HEK293T (cell line): ENCODE data around the gene TMEM38A.

Experiments
- CTCF ChIA-PET: fragments of 350-600 bp; formaldehyde crosslinking; extraction: SDS; loops from one replicate; lab custom pipeline; 2021; ENCODE audit warnings: antibody characterized with exemption, inconsistent platforms; lab: Yijun Ruan, JAX
- POLR2A ChIA-PET: fragments of 350-600 bp; formaldehyde crosslinking; extraction: SDS; loops from one replicate; lab custom pipeline; 2020; ENCODE audit warnings: antibody characterized with exemption, inconsistent platforms; lab: Yijun Ruan, JAX
- DNase-seq: peaks from one replicate; pipeline ENCODE4 v3.0.0; 2012; ENCODE audit warnings: mixed read lengths; ENCODE audit errors: extremely low spot score
- ARNT ChIP-seq: fragments of 450-650 bp; IDR thresholded peaks from 2 replicates; pipeline ENCODE4 v1.6.1; 2017; ENCODE audit warnings: mild to moderate bottlenecking
- BHLHE40 ChIP-seq: fragments of 450-650 bp; IDR thresholded peaks from 2 replicates; pipeline ENCODE4 v1.6.1; 2016; ENCODE audit warnings: mild to moderate bottlenecking, moderate library complexity, borderline replicate concordance
- CTBP1 ChIP-seq: fragments of 450-650 bp; IDR thresholded peaks from 2 replicates; pipeline ENCODE4 v1.6.1; 2016; ENCODE audit warnings: borderline replicate concordance
- ELF4 ChIP-seq: fragments of 450-650 bp; IDR thresholded peaks from 2 replicates; pipeline ENCODE4 v1.6.1; 2017; ENCODE audit warnings: antibody characterized with exemption
- FOXA1 ChIP-seq: fragments of 450-650 bp; IDR thresholded peaks from 2 replicates; pipeline ENCODE4 v1.6.1; 2016; ENCODE audit warnings: mild to moderate bottlenecking
- FOXK2 ChIP-seq: fragments of 450-650 bp; IDR thresholded peaks from 2 replicates; pipeline ENCODE4 v1.6.1; 2016; ENCODE audit warnings: mild to moderate bottlenecking
- FOXM1 ChIP-seq: fragments of 450-650 bp; IDR thresholded peaks from 2 replicates; pipeline ENCODE4 v1.6.1; 2017; ENCODE audit warnings: mild to moderate bottlenecking, borderline replicate concordance
- HDGF ChIP-seq: fragments of 450-650 bp; IDR thresholded peaks from 2 replicates; pipeline ENCODE4 v1.6.1; 2017; ENCODE audit warnings: antibody characterized with exemption, borderline replicate concordance
- L3MBTL2 ChIP-seq: fragments of 450-650 bp; conservative IDR thresholded peaks from 2 replicates; pipeline ENCODE4 v1.6.1; 2016; ENCODE audit warnings: mild to moderate bottlenecking
- LEF1 ChIP-seq: fragments of 450-650 bp; IDR thresholded peaks from 2 replicates; pipeline ENCODE4 v1.6.1; 2017; ENCODE audit warnings: mild to moderate bottlenecking, borderline replicate concordance
- NFRKB ChIP-seq: fragments of 450-650 bp; IDR thresholded peaks from 2 replicates; pipeline ENCODE4 v1.6.1; 2016; ENCODE audit warnings: mild to moderate bottlenecking, moderate library complexity
- SP1 ChIP-seq: fragments of 450-650 bp; IDR thresholded peaks from 2 replicates; pipeline ENCODE4 v1.6.1; 2017
- SUZ12 ChIP-seq: fragments of 450-650 bp; IDR thresholded peaks from 2 replicates; pipeline ENCODE4 v1.6.1; 2016; ENCODE audit warnings: mild to moderate bottlenecking
- TARDBP ChIP-seq: fragments of 450-650 bp; IDR thresholded peaks from 2 replicates; pipeline ENCODE4 v1.6.1; 2016
- ZNF384 ChIP-seq: fragments of 450-650 bp; IDR thresholded peaks from 2 replicates; pipeline ENCODE4 v1.6.1; 2016
- TF ChIP-seq, protein P1 (sequence below): fragments of 450-650 bp; IDR thresholded peaks from 2 replicates; pipeline ENCODE4 v1.6.1; 2016

The TMEM38A gene

DNA sequence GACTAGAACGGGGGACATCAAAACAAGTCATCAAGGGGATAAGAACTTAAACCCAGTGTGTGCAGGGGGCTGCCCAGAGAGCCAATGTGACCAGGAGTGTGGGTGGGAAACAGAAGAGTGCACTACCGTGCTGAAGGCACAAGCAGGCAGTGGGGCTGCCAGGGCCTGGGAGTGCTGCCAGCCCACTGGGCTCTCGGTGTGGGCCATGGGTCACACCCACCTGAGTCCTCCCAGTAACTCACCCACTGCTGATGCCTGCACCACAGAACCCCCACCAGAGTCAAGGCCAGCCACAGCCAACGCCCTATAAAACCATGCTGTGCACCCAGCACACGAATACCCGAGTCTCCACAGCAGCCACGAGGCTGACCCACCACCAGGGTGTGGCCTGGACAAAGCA is 41.5 kb upstream of the TMEM38A start:
- ChIA-PET POLR2A (interaction anchor here (1.2 kb wide), 1 partner anchor 8 kb away, joined by 3 read pairs; no protein-coding TSS in a partner anchor), CTCF (no interaction called here)
- no peak for DNase-seq
- TF ChIP-seq SP1 = no peak
- no peak for TF ChIP-seq NFRKB
- no peak for TF ChIP-seq ELF4
- TF ChIP-seq ARNT = no peak
- no peak for TF ChIP-seq ZNF384

DNA sequence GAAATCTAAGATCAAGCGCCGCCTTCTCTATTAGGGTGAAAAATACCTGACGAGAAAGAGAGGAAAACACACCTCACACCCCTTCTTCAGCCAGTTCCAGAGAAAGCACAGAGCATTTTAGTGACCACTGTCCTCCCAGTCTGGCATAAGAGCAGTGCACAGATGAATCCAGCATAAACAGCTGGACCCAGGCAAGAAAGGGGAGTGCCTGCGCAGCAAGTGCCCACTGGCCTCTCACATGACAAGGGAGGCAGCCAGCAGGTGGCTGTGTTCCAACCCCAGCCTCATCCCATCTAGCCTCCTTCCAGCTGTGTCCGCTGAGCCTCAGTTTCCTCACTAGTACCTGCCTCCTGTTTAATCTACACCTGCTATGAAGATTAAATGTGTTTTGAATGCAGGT is 40.9 kb upstream of the TMEM38A start:
- TF ChIP-seq LEF1 (no peak), FOXM1 (no peak), HDGF (no peak), L3MBTL2 (no peak), ARNT (no peak), FOXA1 (no peak), BHLHE40 (no peak), SP1 (no peak), ELF4 (no peak), ZNF384 (no peak), SUZ12 (no peak), TARDBP (no peak), CTBP1 (no peak)
- TF ChIP-seq, protein P1, sequence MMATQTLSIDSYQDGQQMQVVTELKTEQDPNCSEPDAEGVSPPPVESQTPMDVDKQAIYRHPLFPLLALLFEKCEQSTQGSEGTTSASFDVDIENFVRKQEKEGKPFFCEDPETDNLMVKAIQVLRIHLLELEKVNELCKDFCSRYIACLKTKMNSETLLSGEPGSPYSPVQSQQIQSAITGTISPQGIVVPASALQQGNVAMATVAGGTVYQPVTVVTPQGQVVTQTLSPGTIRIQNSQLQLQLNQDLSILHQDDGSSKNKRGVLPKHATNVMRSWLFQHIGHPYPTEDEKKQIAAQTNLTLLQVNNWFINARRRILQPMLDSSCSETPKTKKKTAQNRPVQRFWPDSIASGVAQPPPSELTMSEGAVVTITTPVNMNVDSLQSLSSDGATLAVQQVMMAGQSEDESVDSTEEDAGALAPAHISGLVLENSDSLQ = no peak
- ChIA-PET POLR2A (no interaction called here), CTCF (no interaction called here)
- no peak for DNase-seq

DNA sequence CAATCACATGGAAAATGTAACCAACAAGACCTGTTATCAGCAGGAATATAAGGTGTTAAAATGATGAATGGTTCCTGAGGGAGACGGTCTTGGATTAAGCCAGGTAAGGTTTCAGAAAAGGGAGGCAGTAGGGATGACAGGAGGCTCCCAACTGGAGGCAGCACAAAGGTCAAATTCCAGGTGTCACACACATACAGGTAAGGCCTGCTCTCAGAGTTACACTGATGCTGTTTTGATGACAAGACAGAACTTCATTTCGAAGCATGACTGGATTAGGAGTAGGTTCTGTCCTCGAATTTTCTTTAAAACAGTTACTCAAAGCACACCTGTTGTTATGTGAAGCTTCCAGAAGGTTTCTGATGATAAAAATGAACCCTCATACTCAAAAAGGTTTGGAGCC is 40.4 kb upstream of the TMEM38A start:
- DNase-seq = no peak
- ChIA-PET POLR2A (no interaction called here), CTCF (no interaction called here)
- TF ChIP-seq HDGF (no peak), ARNT (no peak), NFRKB (no peak), FOXA1 (no peak), SUZ12 (no peak), ZNF384 (no peak), L3MBTL2 (no peak), TARDBP (no peak), FOXK2 (no peak), ELF4 (no peak), LEF1 (no peak), SP1 (no peak), FOXM1 (no peak), CTBP1 (no peak), BHLHE40 (no peak)
- TF ChIP-seq, protein P1 = no peak

DNA sequence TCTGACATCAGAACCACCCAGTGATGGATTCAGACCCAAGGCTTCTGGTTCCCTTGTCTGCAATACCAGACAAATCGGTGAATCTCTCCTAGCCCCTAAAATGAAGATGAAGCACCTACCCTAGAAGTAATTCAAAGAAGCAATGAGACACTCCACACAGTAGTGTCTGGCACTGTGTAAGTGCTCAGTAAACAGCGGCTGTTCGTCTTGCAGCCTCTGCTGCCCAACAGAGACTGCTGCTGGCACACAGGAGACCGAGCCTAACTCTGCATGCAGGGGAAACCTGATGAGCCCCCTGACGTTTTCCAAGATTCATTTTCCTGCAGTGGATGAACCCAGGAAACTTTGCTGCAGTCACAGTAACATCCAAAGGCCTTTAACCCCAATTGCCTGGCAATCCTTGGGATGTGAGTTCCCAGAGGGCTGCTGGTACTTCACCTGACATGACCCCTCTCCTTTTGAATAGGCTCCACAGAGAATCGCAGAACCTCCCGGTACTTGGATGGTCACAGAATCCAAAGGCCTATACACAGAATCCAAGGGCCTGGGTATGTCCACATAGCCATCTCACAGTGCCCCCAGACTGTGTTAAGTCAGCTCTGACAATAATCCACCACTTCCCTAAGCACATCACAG is 39.7 kb upstream of the TMEM38A start:
- ChIA-PET POLR2A (no interaction called here), CTCF (no interaction called here)
- DNase-seq = no peak
- TF ChIP-seq NFRKB = no peak
- no peak for TF ChIP-seq LEF1
- no peak for TF ChIP-seq BHLHE40
- no peak for TF ChIP-seq FOXK2
- no peak for TF ChIP-seq FOXA1
- no peak for TF ChIP-seq FOXM1
- TF ChIP-seq, protein P1 = no peak
- no peak for TF ChIP-seq L3MBTL2
- TF ChIP-seq CTBP1 = no peak
- TF ChIP-seq SP1 = no peak
- no peak for TF ChIP-seq SUZ12
- no peak for TF ChIP-seq TARDBP
- TF ChIP-seq ZNF384 = no peak
- TF ChIP-seq HDGF = no peak
- no peak for TF ChIP-seq ELF4
- TF ChIP-seq ARNT = no peak

DNA sequence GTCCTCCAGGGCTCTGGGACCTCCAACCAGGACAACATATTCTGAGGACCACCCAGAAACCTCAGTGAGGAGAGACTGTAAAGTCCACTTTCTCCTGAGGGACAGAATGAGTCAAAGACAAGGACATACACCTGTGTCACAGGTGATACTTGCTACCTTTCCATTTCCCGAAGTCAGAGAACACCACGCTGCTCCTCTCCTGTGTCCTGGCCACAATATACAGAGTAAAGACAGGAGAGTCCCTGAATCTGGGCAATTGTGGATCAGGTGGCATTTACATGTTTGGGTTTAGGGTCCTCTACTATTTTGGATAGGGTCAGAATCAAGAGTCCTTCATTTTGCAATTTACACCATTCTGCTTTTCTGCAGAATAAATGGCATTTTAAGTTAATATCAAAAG is 37.9 kb upstream of the TMEM38A start:
- CTCF ChIA-PET = no interaction called here
- DNase-seq = no peak
- TF ChIP-seq FOXA1 (no peak), SUZ12 (no peak), BHLHE40 (no peak)
- TF ChIP-seq, protein P1 = no peak
- POLR2A ChIA-PET = no interaction called here

DNA sequence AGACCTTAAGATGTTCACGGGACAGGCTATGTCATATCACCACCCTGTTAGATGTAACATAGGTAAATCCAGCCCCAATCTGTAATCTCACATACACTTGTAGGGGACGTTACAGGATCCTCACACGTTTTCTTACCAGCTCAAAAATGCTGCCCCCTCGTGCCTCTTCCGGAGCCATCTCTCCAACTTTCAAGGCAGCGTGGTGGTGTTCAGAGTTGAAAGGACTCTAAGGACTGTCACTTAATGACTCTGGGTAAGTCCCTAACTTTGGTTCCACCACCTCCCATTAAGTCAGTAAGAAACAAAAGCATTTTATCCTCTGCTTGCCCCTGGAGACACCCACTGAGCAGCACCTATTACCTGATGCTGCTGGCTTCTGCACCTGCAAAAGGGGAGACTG is 37.4 kb upstream of the TMEM38A start:
- ChIA-PET POLR2A (no interaction called here), CTCF (no interaction called here)
- TF ChIP-seq FOXA1 (no peak), BHLHE40 (no peak), LEF1 (no peak)
- DNase-seq = no peak
